ENCODE measurements around the gene ARHGEF17. TPM values are rescaled to one million over a fixed set of nuclear protein-coding genes. Genes with fewer than 3 reads are reported as not detected.

Gene ARHGEF17
- total RNA-seq, 2 donors from 2014 or later = 31.0 to 39.0 TPM

DNA sequence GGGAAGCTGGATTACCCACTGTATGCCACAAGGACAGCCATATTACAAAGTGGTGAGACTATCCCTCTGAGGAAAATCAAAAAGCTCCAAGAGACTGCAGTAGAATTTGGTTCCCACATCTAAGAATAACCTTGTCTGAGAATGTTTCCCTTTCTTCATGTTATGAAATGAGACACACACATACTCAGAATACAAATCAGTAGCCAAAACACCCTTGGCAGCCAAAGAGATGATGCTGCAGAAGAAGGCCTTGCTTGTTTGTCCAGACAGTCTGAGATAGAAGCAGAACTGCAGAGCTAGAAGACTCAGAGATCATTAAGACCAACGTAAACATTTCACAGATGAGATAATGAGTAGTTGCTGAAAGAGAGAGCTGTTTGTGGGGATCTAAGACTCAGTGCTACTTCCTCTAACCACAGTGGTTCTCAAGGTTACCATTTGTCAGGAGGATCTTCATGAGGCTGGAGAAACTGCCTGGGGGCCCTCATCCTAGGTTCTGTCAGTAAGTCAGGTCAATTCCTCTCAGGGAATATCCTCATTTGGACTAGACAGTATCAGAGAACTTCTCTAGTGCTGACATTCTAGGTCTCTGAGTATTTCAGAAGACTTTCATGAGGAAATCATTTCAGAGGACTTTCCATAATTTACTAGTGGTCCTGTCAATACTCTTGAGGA, 107.0 kb downstream of the ARHGEF17 start:
- no peak for DNase-seq
- Mint-ChIP-seq H3K27ac (no peak overlapping the region), H3K9me3 (no peaks in the 10 kb centered on the region), H3K36me3 (ENCODE audit: low read depth) (peaks cover 27% of the 10 kb centered on the region), H3K4me3 (no peak overlapping the region), H3K27me3 (ENCODE audit: insufficient read depth) (no peaks in the 10 kb centered on the region), H3K4me1 (peaks cover 18% of the 10 kb centered on the region)
- no peak overlapping the region for H3K4me3 ChIP-seq (ENCODE audit: low read length)
- TF ChIP-seq, protein P1, sequence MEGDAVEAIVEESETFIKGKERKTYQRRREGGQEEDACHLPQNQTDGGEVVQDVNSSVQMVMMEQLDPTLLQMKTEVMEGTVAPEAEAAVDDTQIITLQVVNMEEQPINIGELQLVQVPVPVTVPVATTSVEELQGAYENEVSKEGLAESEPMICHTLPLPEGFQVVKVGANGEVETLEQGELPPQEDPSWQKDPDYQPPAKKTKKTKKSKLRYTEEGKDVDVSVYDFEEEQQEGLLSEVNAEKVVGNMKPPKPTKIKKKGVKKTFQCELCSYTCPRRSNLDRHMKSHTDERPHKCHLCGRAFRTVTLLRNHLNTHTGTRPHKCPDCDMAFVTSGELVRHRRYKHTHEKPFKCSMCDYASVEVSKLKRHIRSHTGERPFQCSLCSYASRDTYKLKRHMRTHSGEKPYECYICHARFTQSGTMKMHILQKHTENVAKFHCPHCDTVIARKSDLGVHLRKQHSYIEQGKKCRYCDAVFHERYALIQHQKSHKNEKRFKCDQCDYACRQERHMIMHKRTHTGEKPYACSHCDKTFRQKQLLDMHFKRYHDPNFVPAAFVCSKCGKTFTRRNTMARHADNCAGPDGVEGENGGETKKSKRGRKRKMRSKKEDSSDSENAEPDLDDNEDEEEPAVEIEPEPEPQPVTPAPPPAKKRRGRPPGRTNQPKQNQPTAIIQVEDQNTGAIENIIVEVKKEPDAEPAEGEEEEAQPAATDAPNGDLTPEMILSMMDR (conservative IDR thresholded peaks at IDR 0.05) = no peak
- H3K36me3 ChIP-seq (ENCODE audit: control insufficient read depth, insufficient read depth, low read length) = peaks cover 11% of the 10 kb centered on the region
- no peak overlapping the region for H3K9ac ChIP-seq (ENCODE audit: extremely low read depth, low read length, poor library complexity, severe bottlenecking)
- WGBS, 2 experiments (ENCODE audit: insufficient coverage in 1 of 2, insufficient read length in 1 of 2) = 100% methylated on average over 1 of the region's 1 CpG
- no peaks in the 10 kb centered on the region for H3K9me3 ChIP-seq (ENCODE audit: control insufficient read depth, low read length)
- no peak overlapping the region for H3K27ac ChIP-seq (ENCODE audit: low read depth, low read length)
- no peaks in the 10 kb centered on the region for H3K27me3 ChIP-seq (ENCODE audit: control insufficient read depth, insufficient read depth, low read length, poor library complexity, severe bottlenecking)
- peaks cover 5% of the 10 kb centered on the region for H3K4me1 ChIP-seq (ENCODE audit: control insufficient read depth, insufficient read depth, low read length)

GRCh38 chr11:73415854-73416615, 108.0 kb downstream of the ARHGEF17 start:
- Mint-ChIP-seq H3K36me3 (ENCODE audit: low read depth) (peaks cover 23% of the 10 kb centered on the region), H3K4me1 (peaks cover 18% of the 10 kb centered on the region), H3K27ac (no peak overlapping the region), H3K9me3 (no peaks in the 10 kb centered on the region), H3K27me3 (ENCODE audit: insufficient read depth) (no peaks in the 10 kb centered on the region), H3K4me3 (no peak overlapping the region)
- TF ChIP-seq, protein P1 (conservative IDR thresholded peaks at IDR 0.05) = no peak
- H3K4me1 ChIP-seq (ENCODE audit: control insufficient read depth, insufficient read depth, low read length) = peaks cover 5% of the 10 kb centered on the region
- H3K27me3 ChIP-seq (ENCODE audit: control insufficient read depth, insufficient read depth, low read length, poor library complexity, severe bottlenecking) = no peaks in the 10 kb centered on the region
- H3K9me3 ChIP-seq (ENCODE audit: control insufficient read depth, low read length) = no peaks in the 10 kb centered on the region
- H3K27ac ChIP-seq (ENCODE audit: low read depth, low read length) = no peak overlapping the region
- DNase-seq = no peak
- H3K9ac ChIP-seq (ENCODE audit: extremely low read depth, low read length, poor library complexity, severe bottlenecking) = no peak overlapping the region
- H3K4me3 ChIP-seq (ENCODE audit: low read length) = no peak overlapping the region
- 93 to 100% methylated on average over 1 to 4 of the region's 4 CpGs for WGBS, 2 experiments (ENCODE audit: insufficient coverage in 1 of 2, insufficient read length in 1 of 2)
- peaks cover 5% of the 10 kb centered on the region for H3K36me3 ChIP-seq (ENCODE audit: control insufficient read depth, insufficient read depth, low read length)

- peaks cover 5% of the 10 kb centered on the region for H3K4me1 ChIP-seq (ENCODE audit: control insufficient read depth, insufficient read depth, low read length)
- no peak overlapping the region for H3K4me3 ChIP-seq (ENCODE audit: low read length)
- no peak overlapping the region for H3K27ac ChIP-seq (ENCODE audit: low read depth, low read length)
- no peaks in the 10 kb centered on the region for H3K9me3 Mint-ChIP-seq
- no peaks in the 10 kb centered on the region for H3K27me3 Mint-ChIP-seq (ENCODE audit: insufficient read depth)
- H3K9ac ChIP-seq (ENCODE audit: extremely low read depth, low read length, poor library complexity, severe bottlenecking) = no peak overlapping the region
- H3K36me3 ChIP-seq (ENCODE audit: control insufficient read depth, insufficient read depth, low read length) = peaks cover 5% of the 10 kb centered on the region
- H3K4me3 Mint-ChIP-seq = no peak overlapping the region
- H3K27ac Mint-ChIP-seq = no peak overlapping the region
- H3K36me3 Mint-ChIP-seq (ENCODE audit: low read depth) = peaks cover 23% of the 10 kb centered on the region
- H3K9me3 ChIP-seq (ENCODE audit: control insufficient read depth, low read length) = no peaks in the 10 kb centered on the region
- peaks cover 20% of the 10 kb centered on the region for H3K4me1 Mint-ChIP-seq
- no peaks in the 10 kb centered on the region for H3K27me3 ChIP-seq (ENCODE audit: control insufficient read depth, insufficient read depth, low read length, poor library complexity, severe bottlenecking)
- TF ChIP-seq, protein P1 (conservative IDR thresholded peaks at IDR 0.05) = no peak
- whole genome bisulfite sequencing, 2 experiments (ENCODE audit: insufficient coverage in 1 of 2, insufficient read length in 1 of 2) = 95 to 100% methylated on average over 2 of the region's 2 CpGs
- DNase-seq = no peak
These were observed 108.7 kb downstream of the ARHGEF17 start for GRCh38 chr11:73416786-73417185.

Other genes starting within 250 kb of the ARHGEF17 start
- gene FCHSD2, start 166.0 kb upstream of the ARHGEF17 start, total RNA-seq = 10 to 100 TPM; 14.0 to 17.6 TPM
- gene P2RY2, start 90.0 kb upstream of the ARHGEF17 start, total RNA-seq = under 1 TPM; 0.60 to 0.62 TPM
- gene P2RY6, start 35.9 kb upstream of the ARHGEF17 start, total RNA-seq = under 1 TPM; 0.31 to 0.37 TPM
- gene RELT, start 68.1 kb downstream of the ARHGEF17 start, total RNA-seq = 1 to 10 TPM; 6.9 to 8.9 TPM